SU-DHL-6 (cell line): ENCODE results near the gene DIO1.

ENCODE experiments used
- EZH2phosphoT487 ChIP-seq: fragments of 200-600 bp; sonication (generic), shearing (Covaris generic); conservative IDR thresholded peaks from 2 replicates; pipeline ENCODE4 v1.6.1; 2018; ENCODE audit warnings: mild to moderate bottlenecking, antibody characterized with exemption, low read length, moderate library complexity, mixed read lengths
- TF ChIP-seq, protein P1 (sequence below): fragments of 200-600 bp; sonication (generic); IDR thresholded peaks from one replicate; pipeline ENCODE4 v1.5.1; 2017; ENCODE audit warnings: antibody characterized with exemption, mild to moderate bottlenecking, low read length, moderate library complexity; ENCODE audit not compliant: insufficient read depth, poor library complexity, severe bottlenecking

- TF ChIP-seq, protein P1, sequence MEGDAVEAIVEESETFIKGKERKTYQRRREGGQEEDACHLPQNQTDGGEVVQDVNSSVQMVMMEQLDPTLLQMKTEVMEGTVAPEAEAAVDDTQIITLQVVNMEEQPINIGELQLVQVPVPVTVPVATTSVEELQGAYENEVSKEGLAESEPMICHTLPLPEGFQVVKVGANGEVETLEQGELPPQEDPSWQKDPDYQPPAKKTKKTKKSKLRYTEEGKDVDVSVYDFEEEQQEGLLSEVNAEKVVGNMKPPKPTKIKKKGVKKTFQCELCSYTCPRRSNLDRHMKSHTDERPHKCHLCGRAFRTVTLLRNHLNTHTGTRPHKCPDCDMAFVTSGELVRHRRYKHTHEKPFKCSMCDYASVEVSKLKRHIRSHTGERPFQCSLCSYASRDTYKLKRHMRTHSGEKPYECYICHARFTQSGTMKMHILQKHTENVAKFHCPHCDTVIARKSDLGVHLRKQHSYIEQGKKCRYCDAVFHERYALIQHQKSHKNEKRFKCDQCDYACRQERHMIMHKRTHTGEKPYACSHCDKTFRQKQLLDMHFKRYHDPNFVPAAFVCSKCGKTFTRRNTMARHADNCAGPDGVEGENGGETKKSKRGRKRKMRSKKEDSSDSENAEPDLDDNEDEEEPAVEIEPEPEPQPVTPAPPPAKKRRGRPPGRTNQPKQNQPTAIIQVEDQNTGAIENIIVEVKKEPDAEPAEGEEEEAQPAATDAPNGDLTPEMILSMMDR: no peak
- no peak for TF ChIP-seq EZH2phosphoT487
These were observed 657 bp downstream of the DIO1 start for GRCh38 chr1:53894644-53895043.
